ENCODE results near the gene RNF149.
"Not testable (repeated sequence)": the region's sequence is repeated elsewhere in the genome, so short reads cannot be mapped to it uniquely, and the experiment has no call there.

The RNF149 gene

DNA sequence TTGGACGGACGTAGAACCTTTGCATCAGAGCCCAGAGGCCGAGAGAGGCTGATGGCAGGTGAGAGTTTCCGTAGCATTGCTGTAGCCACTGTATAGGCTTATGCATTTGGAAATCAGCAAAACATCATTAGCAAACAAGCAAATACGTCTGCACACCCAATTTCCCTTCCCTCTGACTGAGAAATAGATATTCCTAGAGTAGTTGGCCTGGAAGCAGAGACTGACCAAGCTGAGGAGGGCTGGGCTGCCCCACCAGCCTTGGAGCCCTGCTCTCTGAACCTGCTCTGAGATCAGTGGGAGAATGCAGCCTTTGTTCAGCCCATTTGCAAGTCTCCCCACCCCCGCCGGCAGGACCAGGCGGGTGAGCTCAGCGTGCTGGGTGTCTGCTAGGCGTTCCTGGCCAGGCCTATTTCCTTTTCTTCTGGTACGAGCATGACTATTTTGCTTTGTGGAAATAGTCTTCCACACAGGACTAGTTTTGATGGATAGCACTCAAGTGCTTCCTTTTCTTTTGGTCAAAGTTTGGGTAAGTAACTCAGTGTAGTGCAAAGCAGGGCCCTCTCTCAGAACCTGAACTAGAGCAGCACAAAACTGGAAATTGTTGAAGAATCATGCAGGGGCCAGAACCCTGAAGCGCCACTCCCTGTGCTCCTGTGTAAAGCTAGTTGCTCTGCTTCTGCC is 21.9 kb upstream of the RNF149 start:
- peak in 1 of 2 donors; percentile 54 for DNase-seq

DNA sequence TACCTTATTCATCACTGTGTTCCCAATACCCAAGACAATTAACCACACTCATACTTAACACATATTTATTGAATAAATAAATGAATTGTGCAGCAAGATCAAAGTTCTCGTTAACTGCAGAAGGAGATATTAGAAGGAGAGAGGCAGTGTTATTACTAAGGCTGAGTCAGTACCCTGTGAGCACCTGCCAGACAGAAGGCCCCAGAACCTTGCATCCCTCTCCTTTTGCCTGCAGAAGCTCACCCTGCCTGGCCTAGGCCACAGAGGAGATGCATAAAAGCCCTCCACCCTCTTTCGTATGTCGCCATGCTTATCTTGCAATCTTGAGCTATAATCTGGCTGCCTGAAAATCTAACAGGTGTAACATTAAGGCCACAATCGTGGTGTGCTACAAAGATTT is 20.5 kb upstream of the RNF149 start:
- no peak for DNase-seq

GRCh38 chr2:101328474-101329007 is 20.0 kb upstream of the RNF149 start:
- DNase-seq, result peak in 1 of 2 donors; percentile 93

- no peak for DNase-seq
Measured at GRCh38 chr2:101327863-101328394, 19.4 kb upstream of the RNF149 start.

DNA sequence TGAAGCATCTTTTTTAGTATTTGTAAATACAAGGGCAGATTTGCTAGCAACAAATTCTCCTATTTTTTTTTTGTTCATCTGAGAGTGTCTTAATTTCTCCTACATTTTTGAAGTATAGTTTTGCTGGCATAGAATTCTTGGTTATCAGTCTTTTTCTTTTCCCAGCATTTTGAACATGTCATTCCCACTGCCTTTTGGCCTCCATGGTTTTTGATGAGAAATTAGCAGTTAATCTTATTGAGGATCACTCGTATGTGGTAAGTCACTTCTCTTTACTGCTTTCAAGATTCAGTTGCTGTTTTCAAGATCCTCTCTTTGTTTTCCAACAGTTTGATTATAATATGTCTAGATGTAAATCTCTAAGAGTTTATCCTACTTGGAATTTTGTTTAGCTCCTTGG is 16.9 kb upstream of the RNF149 start:
- DNase-seq, result no peak

DNA sequence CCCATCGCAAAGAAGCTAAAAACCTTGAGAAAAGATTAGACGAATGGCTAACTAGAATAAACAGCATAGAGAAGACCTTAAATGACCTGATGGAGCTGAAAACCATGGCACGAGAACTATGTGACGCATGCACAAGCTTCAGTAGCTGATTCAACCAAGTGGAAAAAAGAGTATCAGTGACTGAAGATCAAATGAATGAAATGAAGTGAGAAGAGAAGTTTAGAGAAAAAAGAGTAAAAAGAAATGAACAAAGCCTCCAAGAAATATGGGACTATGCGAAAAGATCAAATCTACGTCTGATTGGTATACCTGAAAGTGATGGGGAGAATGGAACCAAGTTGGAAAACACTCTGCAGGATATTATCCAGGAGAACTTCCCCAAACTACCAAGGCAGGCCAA is 8.1 kb upstream of the RNF149 start:
- DNase-seq, result not testable (repeated sequence)

DNA sequence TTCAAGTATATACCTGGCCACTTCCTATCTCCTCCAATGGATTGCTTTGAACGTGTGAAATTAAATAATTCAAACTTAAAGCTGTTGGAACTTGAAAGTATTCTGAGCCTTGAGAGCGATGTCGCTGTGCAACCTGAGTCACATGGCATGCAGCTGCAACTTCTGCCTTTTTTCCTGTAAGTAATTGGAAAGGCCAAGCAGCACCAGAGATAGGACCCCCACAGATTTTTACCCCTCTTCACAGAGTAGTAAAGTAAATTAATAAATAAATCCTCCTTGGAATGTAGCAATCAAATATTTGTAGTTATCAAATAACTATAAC is 3.2 kb upstream of the RNF149 start:
- DNase-seq, result peak in 1 of 2 donors; percentile 12

DNA sequence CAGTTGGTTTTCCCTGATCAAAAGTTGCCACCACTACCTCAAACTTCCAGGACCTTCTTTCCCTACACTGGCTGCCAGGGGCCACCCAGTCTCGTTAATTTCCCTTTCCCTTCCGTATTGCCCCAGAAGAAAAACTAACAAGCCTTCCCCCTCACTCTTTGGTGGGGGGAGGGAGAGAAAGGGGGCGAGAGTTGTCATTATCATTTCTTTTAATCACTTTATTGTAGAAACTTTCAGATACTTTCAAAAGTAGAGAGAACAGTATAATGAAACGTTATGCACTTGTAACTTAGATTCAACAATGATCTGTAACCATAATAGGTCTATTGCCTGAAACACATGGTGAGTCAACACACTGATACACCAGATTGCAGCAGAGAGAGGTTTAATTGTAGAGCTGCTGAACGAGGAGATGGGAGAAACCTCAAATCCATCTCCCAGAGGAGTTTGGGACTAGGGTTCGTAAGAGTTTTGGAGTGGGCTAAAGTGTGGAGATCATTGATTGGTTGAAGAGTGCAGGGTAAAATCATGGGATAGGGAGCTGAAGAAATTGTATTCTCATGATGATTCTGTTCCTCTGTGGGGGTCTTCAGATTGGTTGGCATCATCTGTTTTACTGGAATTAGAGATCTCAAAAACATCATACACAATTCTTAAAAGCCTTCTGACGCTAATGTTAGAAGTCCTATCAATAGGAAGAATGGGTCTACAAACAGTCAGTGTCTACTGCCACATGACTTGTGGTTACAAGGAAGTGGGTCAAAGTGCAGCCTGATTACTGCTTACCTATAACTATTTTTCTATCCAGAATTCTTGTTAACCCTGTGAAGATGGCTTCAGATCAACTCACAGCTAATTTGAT is 2.6 kb upstream of the RNF149 start:
- DNase-seq, result no peak

- DNase-seq, result no peak
Measured at GRCh38 chr2:101310090-101310833, 1.8 kb upstream of the RNF149 start.

GRCh38 chr2:101307950-101308431 is 510 bp downstream of the RNF149 start:
- no peak for DNase-seq

DNA sequence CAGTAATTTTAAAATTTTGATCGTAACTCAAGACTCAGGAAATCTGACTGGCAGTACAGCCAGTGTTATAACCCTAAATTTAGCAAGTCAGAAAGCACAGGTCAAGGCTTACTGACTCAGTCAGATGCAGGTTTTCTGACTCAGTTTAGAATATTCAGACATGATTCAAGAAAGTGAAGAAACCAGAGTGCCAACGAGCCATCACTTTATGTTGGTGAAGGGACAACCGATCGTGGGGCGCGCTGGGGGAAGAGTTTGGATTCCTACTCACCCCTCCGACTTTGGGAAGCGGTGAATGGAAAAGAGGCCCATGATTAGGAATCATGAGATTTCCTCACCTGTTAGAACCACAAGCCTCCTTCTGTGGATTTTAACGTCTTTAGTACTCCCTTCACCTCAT is 998 bp downstream of the RNF149 start:
- no peak for DNase-seq

- DNase-seq, result no peak
Measured at GRCh38 chr2:101306410-101306809, 2.1 kb downstream of the RNF149 start.

DNA sequence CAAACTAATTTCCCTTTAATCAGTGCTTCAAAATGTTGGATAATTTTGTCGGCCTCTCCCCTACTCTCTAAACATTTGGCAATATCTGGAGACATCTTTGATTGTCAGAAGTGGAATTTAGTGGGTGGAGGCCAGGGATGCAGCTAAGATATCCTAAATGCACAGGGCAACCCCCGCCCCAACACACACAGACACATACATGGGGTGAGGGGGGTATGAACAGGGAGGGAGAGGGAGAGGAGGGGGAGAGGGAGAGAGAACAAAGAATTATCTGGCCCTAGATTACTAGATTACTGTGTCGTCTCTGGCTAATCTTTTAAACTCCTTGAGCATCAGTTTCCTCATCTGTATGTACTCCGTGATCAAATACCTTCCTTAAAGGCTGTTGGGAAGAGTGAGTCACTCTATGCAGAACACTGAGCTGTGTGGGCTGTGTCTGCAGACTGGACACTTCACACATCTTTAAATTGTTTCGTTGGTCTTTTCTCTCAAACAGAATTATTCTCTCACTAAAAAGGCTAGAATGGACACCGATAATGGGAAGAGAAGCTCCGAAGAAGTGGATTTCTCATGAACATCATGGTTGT is 2.9 kb downstream of the RNF149 start:
- no peak for DNase-seq

- no peak for DNase-seq
Measured at GRCh38 chr2:101305035-101305434, 3.5 kb downstream of the RNF149 start.

DNA sequence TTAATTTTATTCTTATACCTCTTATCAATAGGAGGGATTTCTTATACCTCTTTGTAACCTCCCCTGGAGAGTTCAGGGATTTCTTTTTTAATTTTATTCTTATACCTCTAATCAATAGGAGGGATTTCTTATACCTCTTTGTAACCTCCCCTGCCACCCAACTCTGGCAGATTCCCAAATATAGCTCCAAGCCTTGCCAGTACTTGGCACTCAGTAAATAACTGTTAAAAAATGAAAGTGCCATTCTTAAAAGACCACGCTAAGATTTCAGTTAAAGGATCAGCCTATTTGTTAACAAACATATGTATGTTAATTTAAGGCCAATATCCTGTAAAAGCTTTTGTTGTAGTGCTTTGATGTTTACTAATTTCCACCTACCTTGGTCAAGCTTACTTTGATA is 4.8 kb downstream of the RNF149 start:
- DNase-seq, result no peak

DNA sequence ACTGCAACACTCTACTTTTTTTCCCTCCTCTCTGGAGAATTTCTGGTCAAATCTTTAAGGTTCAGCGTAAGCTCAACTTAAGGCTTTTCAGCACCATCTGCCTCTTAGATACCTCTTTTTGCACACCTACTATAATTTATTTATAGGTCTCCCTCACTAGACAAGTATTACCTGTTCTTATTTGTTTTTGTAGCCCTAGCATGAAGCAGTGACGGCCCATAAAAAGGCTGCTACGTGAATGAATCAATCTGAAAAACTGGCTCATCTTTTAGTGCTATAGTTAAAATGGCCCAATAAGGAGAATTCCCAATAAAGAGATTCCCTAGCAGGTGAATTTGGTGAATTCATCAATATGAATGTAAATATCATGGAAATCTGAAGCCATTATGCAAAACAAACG is 6.5 kb downstream of the RNF149 start:
- no peak for DNase-seq

DNA sequence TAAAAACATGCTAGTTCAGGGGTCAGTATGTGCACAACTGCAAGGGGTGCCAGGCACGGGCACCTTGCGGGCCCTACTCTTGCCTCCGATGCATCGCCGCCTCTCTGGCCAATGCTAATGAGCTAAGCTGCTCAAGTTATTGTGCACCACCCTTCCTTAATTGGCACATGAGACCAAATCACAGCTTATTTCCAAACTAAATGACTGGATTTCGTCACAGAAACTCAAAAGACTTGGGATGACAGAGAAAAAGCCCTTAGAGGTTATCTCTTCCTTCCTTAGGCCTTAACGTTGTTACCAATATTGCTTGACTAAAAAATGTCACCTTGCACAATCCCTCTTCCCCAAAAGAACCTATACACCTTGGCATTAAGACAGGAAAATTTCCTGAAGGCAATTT is 7.7 kb downstream of the RNF149 start:
- no peak for DNase-seq

- no peak for DNase-seq
Measured at GRCh38 chr2:101300164-101300563, 8.3 kb downstream of the RNF149 start.

- DNase-seq, result no peak
Measured at GRCh38 chr2:101299604-101300003, 8.9 kb downstream of the RNF149 start.

- DNase-seq, result no peak
Measured at GRCh38 chr2:101297383-101297782, 11.1 kb downstream of the RNF149 start.

GRCh38 chr2:101296371-101296770 is 12.1 kb downstream of the RNF149 start:
- no peak for DNase-seq

DNA sequence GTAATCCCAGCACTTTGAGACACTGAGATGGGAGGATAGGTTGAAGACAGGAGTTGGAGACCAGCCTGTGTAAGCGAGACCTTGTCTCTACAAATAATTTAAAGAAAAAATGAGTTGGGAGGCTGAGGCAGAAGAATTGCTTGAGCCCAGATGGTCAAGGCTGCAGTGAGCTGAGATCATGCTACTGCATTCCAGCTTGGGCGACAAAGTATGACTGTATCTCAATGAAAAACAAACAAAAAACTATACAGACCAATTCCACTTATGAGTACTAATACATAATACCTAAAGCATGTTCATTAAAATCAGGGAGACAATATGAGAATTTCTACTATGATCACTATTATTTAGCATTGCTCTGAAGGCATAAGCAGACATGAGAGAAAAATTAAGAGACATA is 12.6 kb downstream of the RNF149 start:
- DNase-seq, result no peak

DNA sequence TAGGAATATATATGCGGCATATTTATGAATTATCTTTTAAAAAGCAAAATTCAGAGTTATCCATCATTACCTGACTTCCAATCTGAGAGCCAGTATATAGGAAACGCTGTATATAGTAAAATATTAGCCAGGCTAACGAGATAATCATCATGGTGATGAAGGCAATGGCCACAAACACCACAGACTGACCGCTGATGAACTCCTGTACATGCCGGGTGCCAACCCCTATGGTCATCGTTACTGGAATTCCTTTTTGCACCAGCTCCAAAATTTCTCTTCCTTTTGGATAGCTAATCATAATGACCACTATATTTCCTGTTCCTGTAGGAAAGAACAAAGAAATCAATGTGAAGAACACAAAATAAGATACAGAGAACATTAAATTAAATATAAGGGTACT is 13.6 kb downstream of the RNF149 start:
- no peak for DNase-seq
